Stimulated activated CD4-positive, alpha-beta T cell treated with anti-CD3 and anti-CD28 coated beads, Interleukin-2, amount 100 ng/mL, for 24 hours (primary cell): ENCODE measurements around the gene EVA1C.

Experiments
- DNase-seq, 2 donors: peaks; one replicate each; pipeline ENCODE4 v3.0.0-alpha.2; 2020

The EVA1C gene

DNA sequence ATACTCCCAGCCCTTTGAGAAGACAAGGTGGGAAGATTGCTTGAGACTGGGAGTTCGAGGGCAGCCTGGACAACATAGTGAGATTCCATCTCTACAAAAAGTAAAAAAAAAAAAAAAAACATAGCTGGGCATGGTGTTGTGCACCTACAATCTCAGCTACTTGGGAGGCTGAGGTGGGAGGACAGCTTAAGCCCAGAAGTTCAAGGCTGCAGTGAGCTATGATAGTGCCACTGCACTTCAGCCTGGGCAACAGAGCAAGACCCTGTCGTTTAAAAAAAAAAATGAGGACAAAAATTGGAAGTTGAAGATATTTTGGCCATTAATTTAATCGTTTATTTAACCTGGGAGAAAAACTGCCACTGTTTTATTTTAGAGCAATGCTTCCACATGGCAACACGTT is 20.8 kb upstream of the EVA1C start:
- DNase-seq = no peak

- peak in 1 of 2 donors; percentile 23 for DNase-seq
Measured at GRCh38 chr21:32392299-32392879, 20.1 kb upstream of the EVA1C start.

DNA sequence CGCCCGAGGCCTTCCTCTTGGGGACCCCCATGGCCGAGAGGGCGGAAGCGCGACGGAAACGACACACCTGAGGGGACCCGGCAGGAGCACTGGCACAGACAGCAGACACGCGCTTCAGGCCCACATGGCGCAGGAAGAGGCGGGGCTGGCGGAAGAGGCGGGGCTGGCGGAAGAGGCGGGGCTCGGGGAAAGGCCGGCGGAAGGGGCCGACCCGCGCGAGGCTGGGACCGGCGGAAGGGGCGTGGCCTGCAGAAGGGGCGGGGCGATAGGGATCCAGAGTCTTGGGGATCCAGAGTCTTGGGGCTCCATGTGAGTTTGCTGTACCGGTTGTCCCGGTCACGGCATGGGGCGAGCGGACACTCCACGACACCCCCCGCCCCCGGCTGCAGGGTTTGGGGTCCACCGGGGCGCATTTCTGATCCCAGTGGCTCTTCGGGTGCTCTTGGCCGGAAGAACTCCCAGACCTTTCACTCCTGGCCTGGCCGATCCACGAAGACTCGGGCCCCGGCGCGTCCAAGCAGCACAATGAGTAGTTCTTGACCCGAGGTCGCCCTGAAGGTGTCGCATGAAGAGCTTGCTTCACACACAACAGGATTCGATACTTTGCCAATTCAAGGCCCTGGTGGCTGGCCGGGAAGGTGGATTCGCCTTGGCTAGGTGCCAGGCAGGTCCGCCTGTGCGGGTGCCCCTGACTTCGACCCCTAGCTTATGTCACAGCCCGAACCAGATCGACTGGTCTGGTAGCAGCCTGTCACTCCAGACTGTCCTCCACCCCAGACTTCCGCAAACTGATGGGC is 19.4 kb upstream of the EVA1C start, which contains the start of gene URB1:
TSS of gene URB1 (minus strand) at position 133 of the 797 bp plus-strand sequence. CDS start at position 31, 102 bp downstream.
- DNase-seq = peak; percentile 97 to 99

DNA sequence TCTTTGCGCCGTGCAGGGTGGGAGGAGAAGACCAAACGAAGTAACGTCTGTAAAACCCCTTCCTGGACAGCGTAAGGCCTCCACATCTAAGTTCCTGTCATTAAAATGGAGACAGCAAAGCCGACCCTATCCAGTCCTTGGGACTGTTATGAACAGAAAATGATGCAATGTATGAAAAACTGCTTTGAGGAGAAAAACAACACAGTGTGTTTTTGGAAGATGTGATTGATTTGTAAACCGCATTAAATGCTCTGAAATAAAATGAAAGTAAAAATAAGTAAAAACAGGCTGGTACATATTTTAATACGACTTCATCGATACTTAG is 18.9 kb upstream of the EVA1C start:
- DNase-seq = no peak

GRCh38 chr21:32403201-32403777 is 9.2 kb upstream of the EVA1C start:
- peak; percentile 50 to 67 for DNase-seq

DNA sequence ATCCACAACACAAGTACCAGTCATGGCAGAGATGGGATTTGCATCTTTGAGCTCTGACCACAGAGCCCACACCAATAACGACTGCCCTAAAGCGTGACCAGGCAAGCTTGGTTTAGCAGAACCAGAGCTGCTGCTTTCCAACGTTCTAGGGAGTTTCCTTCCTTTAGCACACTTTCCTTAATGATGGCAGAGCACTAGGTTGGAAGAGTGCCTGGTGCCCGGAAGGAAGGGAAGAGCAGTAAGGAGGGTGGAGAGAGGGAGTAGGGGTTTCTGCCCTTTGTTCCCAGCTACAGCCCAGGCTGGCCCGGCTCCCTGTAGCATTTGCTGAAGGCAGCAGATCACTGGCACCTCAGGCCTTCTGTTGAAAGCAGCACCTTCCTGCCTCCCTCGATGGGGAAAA is 6.1 kb upstream of the EVA1C start:
- no peak for DNase-seq

GRCh38 chr21:32410291-32410690 is 2.2 kb upstream of the EVA1C start:
- DNase-seq = no peak

- no peak for DNase-seq
Measured at GRCh38 chr21:32410916-32411315, 1.6 kb upstream of the EVA1C start.

GRCh38 chr21:32411350-32412161 is 950 bp upstream of the EVA1C start:
- DNase-seq = peak; percentile 71 to 79

- peak in 1 of 2 donors; percentile 32 for DNase-seq
Measured at GRCh38 chr21:32413015-32413504, 554 bp downstream of the EVA1C start.

GRCh38 chr21:32413697-32414578 is 1.4 kb downstream of the EVA1C start:
- no peak for DNase-seq

- DNase-seq = no peak
Measured at GRCh38 chr21:32414579-32415358, 2.3 kb downstream of the EVA1C start.

- no peak for DNase-seq
Measured at GRCh38 chr21:32415451-32416398, 3.2 kb downstream of the EVA1C start.

- no peak for DNase-seq
Measured at GRCh38 chr21:32418146-32418545, 5.6 kb downstream of the EVA1C start.

DNA sequence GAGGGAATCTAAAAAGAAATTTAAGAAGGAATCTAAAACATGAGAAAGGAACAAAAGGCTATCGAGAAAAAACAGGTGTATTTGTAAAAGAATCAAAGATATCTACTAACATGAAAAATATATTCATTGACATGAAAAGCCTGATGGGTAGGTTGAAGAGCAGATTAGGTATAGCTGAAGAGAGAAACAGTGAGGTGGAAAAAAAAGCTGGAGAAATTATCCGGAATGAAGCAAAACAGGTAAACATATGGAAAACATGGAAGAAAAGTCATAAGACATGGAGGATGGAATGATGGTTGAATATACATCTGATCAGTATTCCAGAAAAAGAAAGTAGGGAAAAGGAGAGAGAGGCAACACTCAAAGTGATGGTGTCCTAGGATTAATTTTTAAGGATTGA is 9.6 kb downstream of the EVA1C start:
- no peak for DNase-seq

DNA sequence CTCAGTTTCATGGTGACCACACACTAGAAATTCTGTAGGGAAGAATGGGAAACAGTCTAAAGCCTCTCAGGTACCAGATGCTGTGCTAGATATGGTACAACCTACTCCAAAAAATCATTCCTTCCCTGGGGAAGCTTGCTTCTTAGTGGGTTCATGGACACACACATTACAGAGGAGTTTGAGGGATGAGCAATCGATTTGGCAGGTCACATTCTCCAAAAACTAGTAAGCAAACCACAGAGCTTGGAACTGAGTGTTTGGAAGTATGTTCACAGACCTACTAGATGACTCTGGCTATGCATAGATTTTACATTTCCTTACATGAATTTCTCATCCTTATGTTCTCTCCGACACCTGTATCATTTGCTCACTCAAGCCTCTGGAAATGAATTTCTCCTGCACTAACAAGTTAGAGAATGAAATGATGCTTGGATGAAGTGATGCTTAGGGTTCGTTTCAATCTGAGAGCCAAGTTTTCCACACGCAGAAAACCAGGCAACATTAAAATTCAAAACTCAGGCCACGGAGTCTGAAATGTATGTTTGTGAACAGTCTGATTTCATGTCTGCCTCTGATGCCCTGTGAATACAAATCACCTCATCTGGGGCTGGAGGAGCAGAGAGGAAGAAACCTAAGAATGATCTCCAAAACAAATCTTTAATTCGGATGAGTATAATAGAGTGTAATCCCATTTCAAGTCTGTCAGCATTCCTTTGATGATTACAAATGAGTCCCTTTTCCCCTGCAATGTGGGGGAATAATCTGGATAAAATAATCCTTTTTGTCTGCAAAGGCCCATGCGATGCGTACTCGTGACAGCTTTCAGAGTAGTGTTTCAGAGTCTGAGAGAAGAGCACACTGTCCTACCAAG is 11.0 kb downstream of the EVA1C start:
- no peak for DNase-seq

DNA sequence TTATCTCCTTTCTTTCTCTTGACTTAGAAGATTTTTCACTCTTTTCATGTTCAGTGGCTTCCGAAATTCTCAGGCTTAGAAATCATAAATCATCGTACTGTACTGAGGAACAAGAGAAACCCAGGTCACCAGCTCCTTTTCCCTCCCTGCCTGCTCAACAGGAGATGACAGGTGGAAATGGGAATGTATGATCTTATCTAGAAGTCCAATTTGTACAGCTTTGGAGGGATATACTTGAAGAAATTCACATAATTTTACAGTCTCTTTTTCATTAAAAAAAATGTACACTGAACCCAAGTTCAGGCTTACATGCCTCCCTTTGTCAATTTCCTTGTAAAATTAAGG is 11.7 kb downstream of the EVA1C start:
- DNase-seq = no peak

GRCh38 chr21:32424674-32425073 is 12.2 kb downstream of the EVA1C start:
- DNase-seq = no peak

DNA sequence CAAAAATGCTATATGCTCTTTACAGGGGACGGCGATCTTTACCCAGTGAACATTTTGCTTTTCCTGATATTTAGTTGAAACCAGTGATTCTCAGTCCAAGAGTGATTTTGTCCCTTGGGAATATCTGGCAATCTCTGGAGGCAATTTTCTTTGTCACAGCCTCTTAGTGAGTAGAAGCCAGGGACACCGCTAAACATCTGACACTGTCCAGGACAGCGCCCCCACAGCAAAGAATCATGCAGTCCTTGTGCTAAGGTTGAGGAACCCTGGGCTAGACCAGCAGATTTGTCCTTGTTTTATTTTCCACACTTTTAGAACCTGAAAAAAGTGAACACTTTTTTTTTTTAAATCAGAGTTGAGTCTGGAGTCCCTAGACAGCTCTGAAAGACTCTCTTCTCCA is 13.1 kb downstream of the EVA1C start:
- no peak for DNase-seq
